Breast epithelium (tissue), 3 donors: Measurements from ENCODE around the gene SHTN1.

Experiments
- POLR2A ChIP-seq: fragments of 450-650 bp; IDR thresholded peaks from one replicate; pipeline ENCODE4 v1.6.1; 2016; ENCODE audit warnings: antibody characterized with exemption, mild to moderate bottlenecking, moderate library complexity
- POLR2AphosphoS5 ChIP-seq, 3 donors: sonication (generic); formaldehyde crosslinking; IDR thresholded peaks; one replicate each; pipeline ENCODE4 v1.6.1; 2017; ENCODE audit warnings: antibody characterized with exemption in 3 of 3
- TF ChIP-seq, protein P1 (sequence below), 3 donors: fragments of 450-650 bp; IDR thresholded peaks; one replicate each; pipeline ENCODE4 v1.5.1; 2016 to 2017; ENCODE audit warnings: antibody characterized with exemption in 3 of 3, mild to moderate bottlenecking in 3 of 3, moderate library complexity in 3 of 3

DNA sequence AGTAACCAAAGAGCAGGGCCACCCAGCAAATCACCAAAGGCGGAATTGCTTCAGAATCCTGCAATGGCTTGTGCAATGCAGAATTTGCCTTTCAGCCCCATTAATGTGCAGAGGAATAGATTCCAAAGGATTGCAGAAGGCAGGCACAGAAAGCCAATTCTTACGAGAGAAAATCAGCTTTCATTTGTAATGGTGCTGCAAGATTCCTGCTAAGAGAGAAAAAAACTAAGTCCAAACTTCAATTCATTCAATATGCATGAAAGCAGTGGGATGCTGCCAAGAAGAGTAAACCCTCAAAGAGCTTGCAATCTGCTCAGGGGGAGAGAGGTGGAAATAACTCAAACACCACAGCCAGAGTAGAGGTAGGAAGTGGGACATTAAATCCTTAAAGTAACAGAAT is 85.3 kb downstream of the SHTN1 start:
- TF ChIP-seq POLR2AphosphoS5 (IDR thresholded peaks at IDR 0.05) (no peak), POLR2A (no peak)
- TF ChIP-seq, protein P1, sequence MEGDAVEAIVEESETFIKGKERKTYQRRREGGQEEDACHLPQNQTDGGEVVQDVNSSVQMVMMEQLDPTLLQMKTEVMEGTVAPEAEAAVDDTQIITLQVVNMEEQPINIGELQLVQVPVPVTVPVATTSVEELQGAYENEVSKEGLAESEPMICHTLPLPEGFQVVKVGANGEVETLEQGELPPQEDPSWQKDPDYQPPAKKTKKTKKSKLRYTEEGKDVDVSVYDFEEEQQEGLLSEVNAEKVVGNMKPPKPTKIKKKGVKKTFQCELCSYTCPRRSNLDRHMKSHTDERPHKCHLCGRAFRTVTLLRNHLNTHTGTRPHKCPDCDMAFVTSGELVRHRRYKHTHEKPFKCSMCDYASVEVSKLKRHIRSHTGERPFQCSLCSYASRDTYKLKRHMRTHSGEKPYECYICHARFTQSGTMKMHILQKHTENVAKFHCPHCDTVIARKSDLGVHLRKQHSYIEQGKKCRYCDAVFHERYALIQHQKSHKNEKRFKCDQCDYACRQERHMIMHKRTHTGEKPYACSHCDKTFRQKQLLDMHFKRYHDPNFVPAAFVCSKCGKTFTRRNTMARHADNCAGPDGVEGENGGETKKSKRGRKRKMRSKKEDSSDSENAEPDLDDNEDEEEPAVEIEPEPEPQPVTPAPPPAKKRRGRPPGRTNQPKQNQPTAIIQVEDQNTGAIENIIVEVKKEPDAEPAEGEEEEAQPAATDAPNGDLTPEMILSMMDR (IDR thresholded peaks at IDR 0.05) = no peak
